ENCODE results near the gene LSM14A.

Gene LSM14A

GRCh38 chr19:34179066-34179465 lies 6.8 kb downstream of the LSM14A start:
- no peak for TF ChIP-seq CTCF (IDR thresholded peaks at IDR 0.05; ENCODE audit: insufficient read depth, low read length, missing control alignments)
- CTCF ChIA-PET = interaction anchor here (0.7 to 1.6 kb wide), 2 partner anchors 33 to 41 kb away, joined by 4 to 5 read pairs; no protein-coding TSS in a partner anchor
- no peak overlapping the region for H3K4me3 ChIP-seq (ENCODE audit: low read depth, low read length)
- DNase-seq (ENCODE audit: low read depth, low spot score) = no peak
- POLR2A ChIA-PET = no interaction called here

- no peak for TF ChIP-seq CTCF (IDR thresholded peaks at IDR 0.05; ENCODE audit: insufficient read depth, low read length, missing control alignments)
- CTCF ChIA-PET = interaction anchor here (0.6 kb wide), 1 partner anchor 8 kb away, joined by 3 read pairs; no protein-coding TSS in a partner anchor
These were observed 8.0 kb downstream of the LSM14A start for GRCh38 chr19:34180273-34180672.

GRCh38 chr19:34180709-34181108 lies 8.4 kb downstream of the LSM14A start:
- TF ChIP-seq CTCF (IDR thresholded peaks at IDR 0.05; ENCODE audit: insufficient read depth, low read length, missing control alignments) = no peak
- POLR2A ChIA-PET = no interaction called here
- DNase-seq (ENCODE audit: low read depth, low spot score) = no peak
- CTCF ChIA-PET = no interaction called here
- H3K4me3 ChIP-seq (ENCODE audit: low read depth, low read length) = no peak overlapping the region

More at GRCh38 chr19:34180273-34180672, 8.0 kb downstream of the LSM14A start:
- no peak for DNase-seq (ENCODE audit: low read depth, low spot score)
- POLR2A ChIA-PET = no interaction called here
- H3K4me3 ChIP-seq (ENCODE audit: low read depth, low read length) = no peak overlapping the region

- H3K4me3 ChIP-seq (ENCODE audit: low read depth, low read length) = no peak overlapping the region
- POLR2A ChIA-PET = no interaction called here
- CTCF ChIA-PET = interaction anchor here (1.9 kb wide), 1 partner anchor 8 kb away, joined by 6 read pairs; no protein-coding TSS in a partner anchor
- no peak for TF ChIP-seq CTCF (IDR thresholded peaks at IDR 0.05; ENCODE audit: insufficient read depth, low read length, missing control alignments)
- no peak for DNase-seq (ENCODE audit: low read depth, low spot score)
These were observed 9.0 kb downstream of the LSM14A start for GRCh38 chr19:34181111-34181864.

GRCh38 chr19:34182125-34182524 lies 9.8 kb downstream of the LSM14A start:
- no peak for TF ChIP-seq CTCF (IDR thresholded peaks at IDR 0.05; ENCODE audit: insufficient read depth, low read length, missing control alignments)
- ChIA-PET POLR2A (no interaction called here), CTCF (interaction anchor here (1.9 kb wide), 1 partner anchor 8 kb away, joined by 6 read pairs; no protein-coding TSS in a partner anchor)
- no peak overlapping the region for H3K4me3 ChIP-seq (ENCODE audit: low read depth, low read length)
- no peak for DNase-seq (ENCODE audit: low read depth, low spot score)

- ChIA-PET CTCF (interaction anchor here (0.7 to 1.7 kb wide), 3 partner anchors 18 to 39 kb away, joined by 3 to 5 read pairs (median 3); no protein-coding TSS in a partner anchor), POLR2A (interaction anchor here (0.7 to 1.5 kb wide), 2 partner anchors 11 to 13 kb away, joined by 3 read pairs; no protein-coding TSS in a partner anchor)
- TF ChIP-seq CTCF (IDR thresholded peaks at IDR 0.05; ENCODE audit: insufficient read depth, low read length, missing control alignments) = no peak
- no peak overlapping the region for H3K4me3 ChIP-seq (ENCODE audit: low read depth, low read length)
- no peak for DNase-seq (ENCODE audit: low read depth, low spot score)
These were observed 12.7 kb downstream of the LSM14A start for GRCh38 chr19:34184880-34185491.
